ENCODE results near the gene TGFBR2. TPM values are rescaled to one million over a fixed set of nuclear protein-coding genes. Genes with fewer than 3 reads are reported as not detected.

TGFBR2 gene
- total and polyA plus RNA-seq, 8 donors, result 109 to 269 (median 122) TPM

DNA sequence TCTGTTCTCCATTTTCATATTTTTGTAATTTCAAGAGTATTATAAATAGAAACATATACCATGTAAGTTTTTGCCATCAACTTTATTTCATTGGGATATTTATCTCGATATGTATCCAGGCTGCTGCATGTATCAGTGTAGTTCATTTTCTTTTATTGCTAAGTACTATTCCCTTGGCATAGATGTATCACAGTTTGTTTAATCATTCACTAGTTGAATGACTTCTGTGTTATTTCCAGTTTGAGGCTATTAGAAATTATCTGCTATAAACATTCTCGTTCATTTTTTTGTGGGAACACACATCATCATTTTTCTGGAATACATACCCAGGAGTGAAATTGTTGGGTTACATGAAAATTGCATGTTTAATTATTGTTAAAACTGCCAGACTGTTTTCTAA, 18.5 kb upstream of the TGFBR2 start:
- H3K4me3 ChIP-seq, result no peak overlapping the region
- H3K27ac ChIP-seq, result no peak overlapping the region
- no peak for DNase-seq
- H3K4me1 ChIP-seq, result no peaks in the 10 kb centered on the region
- H3K9me3 ChIP-seq, result peaks cover 0 to 5% of the 10 kb centered on the region in 2 donors
- intact Hi-C loops (cut with DNase I), result no loop called here
- H3K36me3 ChIP-seq, result no peaks in the 10 kb centered on the region
- no peak for ATAC-seq
- H3K27me3 ChIP-seq, result no peaks in the 10 kb centered on the region
- TF ChIP-seq, protein P1, sequence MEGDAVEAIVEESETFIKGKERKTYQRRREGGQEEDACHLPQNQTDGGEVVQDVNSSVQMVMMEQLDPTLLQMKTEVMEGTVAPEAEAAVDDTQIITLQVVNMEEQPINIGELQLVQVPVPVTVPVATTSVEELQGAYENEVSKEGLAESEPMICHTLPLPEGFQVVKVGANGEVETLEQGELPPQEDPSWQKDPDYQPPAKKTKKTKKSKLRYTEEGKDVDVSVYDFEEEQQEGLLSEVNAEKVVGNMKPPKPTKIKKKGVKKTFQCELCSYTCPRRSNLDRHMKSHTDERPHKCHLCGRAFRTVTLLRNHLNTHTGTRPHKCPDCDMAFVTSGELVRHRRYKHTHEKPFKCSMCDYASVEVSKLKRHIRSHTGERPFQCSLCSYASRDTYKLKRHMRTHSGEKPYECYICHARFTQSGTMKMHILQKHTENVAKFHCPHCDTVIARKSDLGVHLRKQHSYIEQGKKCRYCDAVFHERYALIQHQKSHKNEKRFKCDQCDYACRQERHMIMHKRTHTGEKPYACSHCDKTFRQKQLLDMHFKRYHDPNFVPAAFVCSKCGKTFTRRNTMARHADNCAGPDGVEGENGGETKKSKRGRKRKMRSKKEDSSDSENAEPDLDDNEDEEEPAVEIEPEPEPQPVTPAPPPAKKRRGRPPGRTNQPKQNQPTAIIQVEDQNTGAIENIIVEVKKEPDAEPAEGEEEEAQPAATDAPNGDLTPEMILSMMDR (IDR thresholded peaks at IDR 0.05), result no peak

DNA sequence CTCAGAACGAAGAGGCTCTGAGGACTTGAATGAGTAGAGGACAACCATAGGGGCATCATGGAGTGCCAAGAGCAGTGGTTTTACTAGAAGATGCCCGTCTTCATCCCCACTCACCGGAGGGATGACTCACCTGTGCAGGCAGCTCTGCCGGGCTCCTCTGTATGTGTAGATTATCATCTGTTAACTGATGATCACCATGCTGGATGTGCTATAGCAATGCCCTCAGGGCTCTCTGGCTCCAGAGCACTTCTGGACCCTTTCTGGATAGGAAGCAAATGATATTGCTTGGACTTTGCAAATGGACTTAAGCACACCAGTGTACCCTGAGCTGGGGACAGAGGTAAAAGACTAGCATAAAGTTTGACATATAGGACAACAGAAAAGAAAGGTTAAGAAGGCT, 10.2 kb upstream of the TGFBR2 start:
- no peaks in the 10 kb centered on the region for H3K36me3 ChIP-seq
- H3K4me1 ChIP-seq, result peaks cover 0 to 32% of the 10 kb centered on the region in 2 donors
- H3K27me3 ChIP-seq, result no peaks in the 10 kb centered on the region
- intact Hi-C loops (cut with DNase I), result no loop called here
- TF ChIP-seq, protein P1 (IDR thresholded peaks at IDR 0.05), result no peak
- DNase-seq (no peak), ATAC-seq (no peak)
- H3K9me3 ChIP-seq, result peaks cover 0 to 5% of the 10 kb centered on the region in 2 donors
- no peak overlapping the region for H3K4me3 ChIP-seq
- peak overlapping the region in 1 of 2 donors; percentile 45 for H3K27ac ChIP-seq

DNA sequence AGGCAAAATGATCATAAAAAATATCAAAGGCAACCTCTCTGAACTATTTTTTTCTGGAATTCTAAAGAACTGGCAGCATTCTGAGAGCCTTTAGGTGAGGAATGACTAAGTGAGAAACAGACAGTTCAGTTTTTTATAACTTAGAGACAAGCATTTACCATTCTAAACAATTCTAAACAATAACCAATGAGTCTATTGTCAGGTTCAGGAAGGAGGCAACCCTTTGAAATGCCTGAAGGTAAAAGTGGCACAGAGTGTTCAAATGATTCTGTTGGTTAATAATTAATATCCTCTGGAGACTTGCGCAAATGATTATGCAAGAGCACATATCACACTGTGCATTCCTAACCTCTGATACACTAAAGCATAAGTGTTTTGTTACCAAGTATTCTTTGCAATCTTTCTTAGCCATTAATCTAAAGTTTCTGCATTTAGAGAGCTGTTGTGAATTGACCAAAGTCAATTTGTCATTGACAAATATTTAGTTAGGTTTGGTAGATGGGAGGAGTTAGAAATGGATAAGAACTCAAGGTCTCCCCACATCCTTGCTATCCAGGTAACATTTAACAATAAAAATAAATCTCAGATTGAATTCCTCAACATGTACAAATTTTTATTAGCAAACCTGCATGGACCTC, 9.2 kb upstream of the TGFBR2 start:
- H3K9me3 ChIP-seq, result no peaks in the 10 kb centered on the region
- H3K4me1 ChIP-seq, result peaks cover 0 to 32% of the 10 kb centered on the region in 2 donors
- intact Hi-C loops (cut with DNase I), result no loop called here
- DNase-seq (peak in 2 of 4 donors; percentile 39 to 69), ATAC-seq (peak; percentile 91)
- no peak overlapping the region for H3K4me3 ChIP-seq
- TF ChIP-seq, protein P1 (IDR thresholded peaks at IDR 0.05), result no peak
- H3K27me3 ChIP-seq, result no peaks in the 10 kb centered on the region
- H3K36me3 ChIP-seq, result no peaks in the 10 kb centered on the region
- H3K27ac ChIP-seq, result peak overlapping the region; percentile 51 to 75

DNA sequence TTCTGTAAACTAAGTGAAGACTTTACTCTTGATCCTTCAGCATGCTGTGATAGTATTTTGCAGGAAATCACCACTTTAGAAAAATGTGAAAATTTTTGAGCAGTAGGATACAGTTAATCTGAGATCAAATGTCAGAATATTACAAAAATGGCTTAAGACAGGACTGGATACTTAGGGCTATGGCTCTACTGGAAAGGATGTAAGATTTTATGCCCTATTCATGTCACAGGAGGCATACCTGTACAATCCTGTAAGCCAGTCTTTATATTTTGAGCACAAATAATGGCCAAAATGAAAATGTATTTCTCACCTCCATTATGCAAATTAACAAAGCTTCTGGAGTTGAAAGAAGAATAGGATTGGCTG, 8.6 kb upstream of the TGFBR2 start:
- Histone ChIP-seq H3K27me3 (no peaks in the 10 kb centered on the region), H3K27ac (peak overlapping the region; percentile 51 to 75), H3K9me3 (no peaks in the 10 kb centered on the region), H3K4me3 (no peak overlapping the region), H3K36me3 (no peaks in the 10 kb centered on the region), H3K4me1 (peaks cover 0 to 34% of the 10 kb centered on the region in 2 donors)
- TF ChIP-seq, protein P1 (IDR thresholded peaks at IDR 0.05), result no peak
- intact Hi-C loops (cut with DNase I), result no loop called here
- DNase-seq (no peak), ATAC-seq (peak; percentile 15)

DNA sequence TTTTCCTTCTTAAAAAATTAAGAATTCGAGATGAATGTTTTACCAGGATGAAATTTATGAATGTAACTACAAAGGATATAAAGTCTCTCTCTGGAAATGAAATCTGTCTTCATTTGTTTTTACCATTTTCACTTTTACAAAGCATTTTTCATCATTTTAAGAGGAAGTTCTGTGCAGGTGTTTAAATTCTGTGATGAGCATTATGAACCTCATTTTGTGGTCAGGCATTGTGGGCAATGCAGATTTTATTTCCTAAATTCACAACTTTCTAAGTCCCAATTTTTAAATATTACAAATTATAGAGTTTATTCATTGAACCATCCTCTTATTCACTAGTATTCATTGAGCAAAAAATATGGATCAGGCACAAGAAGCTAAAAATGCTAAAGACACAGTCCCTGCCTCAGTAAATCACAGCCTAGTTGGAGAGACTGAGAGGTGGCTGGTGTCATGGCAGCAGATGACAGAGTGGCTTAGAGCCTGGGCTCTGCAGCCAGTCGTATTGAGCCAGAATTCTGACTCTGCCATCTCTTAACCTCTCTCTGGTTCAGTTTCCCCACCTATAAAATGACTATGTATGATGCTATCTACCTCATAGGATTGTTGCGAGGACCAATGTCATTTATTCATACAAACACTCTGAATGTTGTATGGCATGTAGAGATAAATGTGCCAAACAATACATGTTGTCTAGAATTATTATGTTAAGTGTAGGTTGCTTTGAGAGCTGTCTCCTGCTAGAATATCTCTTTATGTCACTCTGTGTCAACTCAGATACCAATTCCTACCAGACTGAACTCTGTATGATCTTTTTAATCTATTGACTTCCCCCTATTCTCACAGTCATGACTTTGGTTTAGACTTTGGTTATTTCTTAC, 7.5 kb upstream of the TGFBR2 start:
- TF ChIP-seq, protein P1 (IDR thresholded peaks at IDR 0.05), result no peak
- H3K27me3 ChIP-seq, result no peaks in the 10 kb centered on the region
- H3K4me3 ChIP-seq, result no peak overlapping the region
- intact Hi-C loops (cut with DNase I), result no loop called here
- H3K9me3 ChIP-seq, result no peaks in the 10 kb centered on the region
- no peak for DNase-seq
- H3K36me3 ChIP-seq, result no peaks in the 10 kb centered on the region
- peaks cover 0 to 45% of the 10 kb centered on the region in 2 donors for H3K4me1 ChIP-seq
- no peak for ATAC-seq
- H3K27ac ChIP-seq, result no peak overlapping the region

Data from left lung (tissue), 10 donors.